HepG2 (cell line): ENCODE measurements around the gene PPP2R5B. TPM values are rescaled to one million over a fixed set of nuclear protein-coding genes. Genes with fewer than 3 reads are reported as not detected.

Source experiments
- ATAC-seq: fragments of 200-7000 bp; cut with Tn5 transposase; 3 replicates; pipeline ENCODE4 v1.9.1; 2020; ENCODE audit warnings: mild to moderate bottlenecking, moderate library complexity
- BruUV-seq: library from RNA; stranded (reverse); fragments of 400-500 nt; replicated peaks from 2 replicates; lab custom pipeline; 2021; lab: Mats Ljungman, UMichigan
- CTCF ChIA-PET: fragments of 300-600 bp; formaldehyde crosslinking; extraction: SDS; loops from one replicate; lab custom pipeline; 2021; ENCODE audit warnings: low total read pairs, inconsistent platforms, low intra/inter-chr PET ratio; lab: Yijun Ruan, JAX
- POLR2A ChIA-PET: fragments of 350-600 bp; sonication (Branson Sonifier 250); formaldehyde crosslinking; loops from one replicate; lab custom pipeline; 2020; ENCODE audit warnings: antibody characterized with exemption, inconsistent platforms; lab: Yijun Ruan, JAX
- DNase-seq: peaks from one replicate; pipeline ENCODE4 v3.0.0-alpha.2; 2015; ENCODE audit warnings: low spot score
- FAIRE-seq: peaks from 3 replicates; lab custom pipeline; 2011; peaks lifted over from hg19 to GRCh38; lab: Jason Lieb, UNC
- H2AFZ ChIP-seq: one replicate; pipeline ENCODE4 v1.6.1; 2011; ENCODE audit warnings: low read length, inconsistent platforms
- H3K27ac ChIP-seq: fragments of 300-600 bp; 3 replicates; pipeline ENCODE4 v1.8.0; 2011; ENCODE audit warnings: mixed run types, mild to moderate bottlenecking, mixed read lengths, low read length, inconsistent platforms; ENCODE audit not compliant: insufficient read depth; ENCODE audit errors: extremely low read length
- H3K27me3 ChIP-seq, 2 experiments: fragments of 200-600 bp in 1 of 2; 2 replicates in 1 of 2; 3 replicates in 1 of 2; pipeline versions ENCODE4 v1.6.0 to v1.8.0; 2011; ENCODE audit warnings: low read length in 2 of 2, mild to moderate bottlenecking in 2 of 2, moderate library complexity in 2 of 2, inconsistent platforms in 1 of 2; ENCODE audit not compliant: insufficient read depth in 2 of 2, control insufficient read depth in 1 of 2
- H3K36me3 ChIP-seq, 2 experiments: fragments of 200-600 bp in 1 of 2; replicated peaks in 1 of 2; 2 replicates in 1 of 2; 3 replicates in 1 of 2; pipeline versions ENCODE4 v1.5.1 to v1.8.0; 2011; ENCODE audit warnings: low read length in 2 of 2, inconsistent platforms in 1 of 2; ENCODE audit not compliant: insufficient read depth in 2 of 2, control insufficient read depth in 1 of 2
- H3K4me1 ChIP-seq: 2 replicates; pipeline ENCODE4 v1.5.1; 2012; ENCODE audit warnings: low read length, inconsistent platforms; ENCODE audit not compliant: insufficient read depth
- H3K4me2 ChIP-seq: 2 replicates; pipeline ENCODE4 v1.6.0; 2011; ENCODE audit warnings: low read depth, low read length, inconsistent platforms
- H3K4me3 ChIP-seq, 3 experiments: fragments of 200-600 bp in 1 of 3; sonication (generic), shearing (Covaris generic) in 1 of 3; replicated peaks in 1 of 3; 2 replicates each; pipeline ENCODE4 v1.5.1; 2011 to 2016; ENCODE audit warnings: low read length in 3 of 3, inconsistent platforms in 2 of 3, low read depth in 2 of 3, mild to moderate bottlenecking in 2 of 3, control low read depth in 1 of 3, mixed read lengths in 1 of 3; ENCODE audit not compliant: insufficient read depth in 1 of 3
- H3K79me2 ChIP-seq: one replicate; pipeline ENCODE4 v1.6.1; 2011; ENCODE audit warnings: low read length, inconsistent platforms; ENCODE audit not compliant: insufficient read depth
- H3K9ac ChIP-seq: 2 replicates; pipeline ENCODE4 v1.6.0; 2011; ENCODE audit warnings: mild to moderate bottlenecking, low read depth, low read length, inconsistent platforms; ENCODE audit not compliant: insufficient read depth
- H3K9me3 ChIP-seq: 2 replicates; pipeline ENCODE4 v1.5.1; 2012; ENCODE audit warnings: mild to moderate bottlenecking, low read length
- H4K20me1 ChIP-seq: 2 replicates; pipeline ENCODE4 v1.6.0; 2011; ENCODE audit warnings: inconsistent platforms, mild to moderate bottlenecking, low read length, moderate library complexity; ENCODE audit not compliant: insufficient read depth
- CBFB ChIP-seq: sonication (generic); formaldehyde crosslinking; IDR thresholded peaks from 2 replicates; pipeline ENCODE4 v1.4.0; 2020; ENCODE audit warnings: missing genetic modification reagents
- HES4 ChIP-seq: sonication (generic); formaldehyde crosslinking; IDR thresholded peaks from 2 replicates; pipeline ENCODE4 v1.9.0; 2021; ENCODE audit warnings: mild to moderate bottlenecking, missing genetic modification reagents, borderline replicate concordance
- IRX3 ChIP-seq: sonication (generic); formaldehyde crosslinking; IDR thresholded peaks from 2 replicates; pipeline ENCODE4 v1.8.1; 2023; ENCODE audit warnings: mild to moderate bottlenecking, low read depth, missing genetic modification reagents, borderline replicate concordance
- KAT2B ChIP-seq: fragments of 150-350 bp; IDR thresholded peaks from 2 replicates; pipeline ENCODE4 v1.6.1; 2014; ENCODE audit warnings: low read depth, low read length, borderline replicate concordance
- MAF1 ChIP-seq: sonication (generic); formaldehyde crosslinking; IDR thresholded peaks from 2 replicates; pipeline ENCODE4 v1.5.0; 2020; ENCODE audit warnings: missing genetic modification reagents, borderline replicate concordance
- MED13 ChIP-seq: sonication (generic); formaldehyde crosslinking; IDR thresholded peaks from 2 replicates; pipeline ENCODE4 v1.5.0; 2020; ENCODE audit warnings: missing genetic modification reagents
- MXD4 ChIP-seq: IDR thresholded peaks from 2 replicates; pipeline ENCODE4 v1.6.1; 2016; ENCODE audit warnings: mild to moderate bottlenecking, missing biosample characterization, missing genetic modification reagents
- RAD21 ChIP-seq: fragments of 450-650 bp; formaldehyde crosslinking; IDR thresholded peaks from 2 replicates; pipeline ENCODE4 v1.5.0; 2020; ENCODE audit warnings: mild to moderate bottlenecking
- SKI ChIP-seq: fragments of 450-650 bp; IDR thresholded peaks from one replicate; pipeline ENCODE4 v1.6.1; 2018; ENCODE audit warnings: mild to moderate bottlenecking; ENCODE audit not compliant: partially characterized antibody
- ZC3H4 ChIP-seq: sonication (generic); formaldehyde crosslinking; IDR thresholded peaks from 2 replicates; pipeline ENCODE4 v1.4.0; 2020; ENCODE audit warnings: missing genetic modification reagents, borderline replicate concordance
- ZFX ChIP-seq: sonication (generic); formaldehyde crosslinking; IDR thresholded peaks from 2 replicates; pipeline ENCODE4 v1.4.0; 2020; ENCODE audit warnings: mild to moderate bottlenecking, low read depth, missing genetic modification reagents, moderate library complexity
- ZNF33A ChIP-seq: sonication (generic); formaldehyde crosslinking; IDR thresholded peaks from 2 replicates; pipeline ENCODE4 v1.5.1; 2020; ENCODE audit warnings: missing genetic modification reagents, mild to moderate bottlenecking, moderate library complexity, borderline replicate concordance
- ZNF530 ChIP-seq: sonication (generic); formaldehyde crosslinking; IDR thresholded peaks from 2 replicates; pipeline ENCODE4 v1.5.0; 2020; ENCODE audit warnings: low read depth, mild to moderate bottlenecking, missing genetic modification reagents
- ZNF546 ChIP-seq: sonication (generic); formaldehyde crosslinking; conservative IDR thresholded peaks from 2 replicates; pipeline ENCODE4 v1.8.1; 2023; ENCODE audit warnings: mild to moderate bottlenecking, missing genetic modification reagents
- ZSCAN25 ChIP-seq: sonication (generic); formaldehyde crosslinking; IDR thresholded peaks from 2 replicates; pipeline ENCODE4 v1.8.0; 2022; ENCODE audit warnings: mild to moderate bottlenecking, missing genetic modification reagents
- WGBS: methylation state at CpG from one replicate; pipeline ENCODE4 v1.1.6; 2017; ENCODE audit warnings: low lambda C conversion rate; 5-methylcytosine and 5-hydroxymethylcytosine counted together
- in situ Hi-C: cut with HindIII; loops from 2 replicates; pipeline ENCODE4 v1.10.0; 2017; ENCODE audit warnings: low pct_unique_long_range_greater_than_20kb; ENCODE audit not compliant: extremely low pct_ligation_motif_present
- intact Hi-C: fragments of 100-400 bp; cut with micrococcal nuclease; formaldehyde crosslinking; loops from one replicate; pipeline ENCODE4 v1.10.0; 2022; ENCODE audit not compliant: unreplicated experiment
- polyA plus RNA-seq, 8 experiments: library from polyadenylated mRNA; depleted of rRNA in 3 of 8; stranded (reverse) in 7 of 8; unstranded in 1 of 8; fragments of >200 nt; fragmentation: Illumina TruSeq in 4 of 8; extraction: Trizol in 4 of 8; gene quantifications; 2 replicates each; pipeline versions ENCODE4 v1.2.1 to v1.2.3, GENCODE V29; 2011 to 2016; ENCODE audit warnings: low read depth in 4 of 8, missing spikeins in 1 of 8, mixed read lengths in 1 of 8; ENCODE audit not compliant: insufficient read depth in 1 of 8
- total RNA-seq, 5 experiments: library from RNA; depleted of rRNA; stranded (reverse); fragments of >200 nt; fragmentation: Illumina TruSeq; extraction: Trizol; gene quantifications; 2 replicates each; pipeline ENCODE4 v1.2.3, GENCODE V29; 2016; ENCODE audit warnings: low read depth in 1 of 5
- TF ChIP-seq, protein P1 (sequence below): sonication (generic); formaldehyde crosslinking; IDR thresholded peaks from 2 replicates; pipeline ENCODE4 v1.4.0; 2020; ENCODE audit warnings: mild to moderate bottlenecking, missing genetic modification reagents

The PPP2R5B gene
- total and polyA plus RNA-seq, 2 of the 13 experiments (the other 11 are each of a cell fraction or from before 2014, with no cell fraction given) = 2.3 to 8.3 TPM

DNA sequence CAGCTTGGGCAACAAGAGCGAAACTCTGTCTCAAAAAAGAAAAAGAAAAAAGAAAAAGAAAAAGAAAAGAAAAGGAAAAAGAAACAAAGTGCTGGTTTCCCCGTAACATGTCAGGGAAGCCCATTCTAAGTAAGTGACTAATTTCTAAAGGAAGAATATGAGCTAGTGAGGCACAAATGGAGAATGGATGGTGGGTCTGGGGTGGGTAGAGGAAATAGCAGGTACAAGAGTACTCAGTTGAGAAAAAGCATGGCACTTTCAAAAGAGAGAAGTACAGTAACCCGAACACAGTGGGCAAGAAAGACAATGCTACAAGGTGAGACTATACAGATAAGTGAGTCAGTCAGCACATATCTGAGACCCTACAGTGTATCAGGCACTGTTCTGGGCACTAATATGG lies 42.9 kb downstream of the PPP2R5B start:
- WGBS = 54% methylated on average over 3 of the region's 3 CpGs
- H3K27ac ChIP-seq = no peak overlapping the region
- CTCF ChIA-PET = no interaction called here

More for the DNA sequence above, 42.9 kb downstream of the PPP2R5B start:
- Histone ChIP-seq H3K4me1 (no peaks in the 10 kb centered on the region), H3K4me2 (no peak overlapping the region), H4K20me1 (no peaks in the 10 kb centered on the region), H3K4me3 (no peak overlapping the region), H3K9ac (no peak overlapping the region), H2AFZ (no peak overlapping the region), H3K27me3 (peaks cover 0 to 3% of the 10 kb centered on the region in 2 experiments; a peak in 2 of 5 replicates), H3K79me2 (no peaks in the 10 kb centered on the region), H3K9me3 (no peaks in the 10 kb centered on the region), H3K36me3 (no peaks in the 10 kb centered on the region)
- intact Hi-C loops (no loop called here), in situ Hi-C loops (no loop called here)
- FAIRE-seq (no peak), DNase-seq (no peak), ATAC-seq (no peak)
- POLR2A ChIA-PET = no interaction called here
- no TSS peak for BruUV-seq
- TF ChIP-seq ZC3H4 (CRISPR knock-in tag) = no peak
- TF ChIP-seq SKI = no peak
- no peak for TF ChIP-seq HES4 (CRISPR knock-in tag)
- TF ChIP-seq ZNF546 (CRISPR knock-in tag) = no peak
- no peak for TF ChIP-seq ZFX (CRISPR knock-in tag)
- no peak for TF ChIP-seq ZNF33A (CRISPR knock-in tag)
- TF ChIP-seq RAD21 (CRISPR knock-in tag) = no peak
- no peak for TF ChIP-seq ZSCAN25
- no peak for TF ChIP-seq ZNF530 (CRISPR knock-in tag)
- no peak for TF ChIP-seq KAT2B
- TF ChIP-seq, protein P1, sequence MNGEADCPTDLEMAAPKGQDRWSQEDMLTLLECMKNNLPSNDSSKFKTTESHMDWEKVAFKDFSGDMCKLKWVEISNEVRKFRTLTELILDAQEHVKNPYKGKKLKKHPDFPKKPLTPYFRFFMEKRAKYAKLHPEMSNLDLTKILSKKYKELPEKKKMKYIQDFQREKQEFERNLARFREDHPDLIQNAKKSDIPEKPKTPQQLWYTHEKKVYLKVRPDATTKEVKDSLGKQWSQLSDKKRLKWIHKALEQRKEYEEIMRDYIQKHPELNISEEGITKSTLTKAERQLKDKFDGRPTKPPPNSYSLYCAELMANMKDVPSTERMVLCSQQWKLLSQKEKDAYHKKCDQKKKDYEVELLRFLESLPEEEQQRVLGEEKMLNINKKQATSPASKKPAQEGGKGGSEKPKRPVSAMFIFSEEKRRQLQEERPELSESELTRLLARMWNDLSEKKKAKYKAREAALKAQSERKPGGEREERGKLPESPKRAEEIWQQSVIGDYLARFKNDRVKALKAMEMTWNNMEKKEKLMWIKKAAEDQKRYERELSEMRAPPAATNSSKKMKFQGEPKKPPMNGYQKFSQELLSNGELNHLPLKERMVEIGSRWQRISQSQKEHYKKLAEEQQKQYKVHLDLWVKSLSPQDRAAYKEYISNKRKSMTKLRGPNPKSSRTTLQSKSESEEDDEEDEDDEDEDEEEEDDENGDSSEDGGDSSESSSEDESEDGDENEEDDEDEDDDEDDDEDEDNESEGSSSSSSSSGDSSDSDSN = no peak
- no peak for TF ChIP-seq CBFB
- no peak for TF ChIP-seq MED13 (CRISPR knock-in tag)
- TF ChIP-seq MAF1 = no peak
- no peak for TF ChIP-seq MXD4 (CRISPR knock-in tag)
- TF ChIP-seq IRX3 = no peak
